ENCODE results near the gene C10orf90.

C10orf90 gene

GRCh38 chr10:126459878-126460481, 210.5 kb downstream of the C10orf90 start:
- DNase-seq, result peak; percentile 97

GRCh38 chr10:126459032-126459831, 211.3 kb downstream of the C10orf90 start:
- DNase-seq, result peak; percentile 86

- peak; percentile 74 for DNase-seq
These were observed 212.0 kb downstream of the C10orf90 start for GRCh38 chr10:126458466-126458865.

GRCh38 chr10:126456632-126457031, 213.9 kb downstream of the C10orf90 start:
- DNase-seq, result no peak

GRCh38 chr10:126455766-126456405, 214.6 kb downstream of the C10orf90 start:
- DNase-seq, result no peak

GRCh38 chr10:126455036-126455765, 215.3 kb downstream of the C10orf90 start:
- DNase-seq, result no peak

GRCh38 chr10:126454045-126454751, 216.3 kb downstream of the C10orf90 start:
- no peak for DNase-seq

- DNase-seq, result no peak
These were observed 218.2 kb downstream of the C10orf90 start for GRCh38 chr10:126452245-126452644.

- no peak for DNase-seq
These were observed 222.4 kb downstream of the C10orf90 start for GRCh38 chr10:126448091-126448490.

GRCh38 chr10:126439942-126440341, 230.6 kb downstream of the C10orf90 start:
- DNase-seq, result no peak

GRCh38 chr10:126438407-126438783, 232.1 kb downstream of the C10orf90 start:
- DNase-seq, result no peak

- DNase-seq, result no peak
These were observed 232.7 kb downstream of the C10orf90 start for GRCh38 chr10:126437635-126438406.

GRCh38 chr10:126434235-126434634, 236.3 kb downstream of the C10orf90 start:
- no peak for DNase-seq

- DNase-seq, result no peak
These were observed 237.1 kb downstream of the C10orf90 start for GRCh38 chr10:126433351-126433750.

GRCh38 chr10:126432507-126432906, 238.0 kb downstream of the C10orf90 start:
- DNase-seq, result no peak

GRCh38 chr10:126431816-126432215, 238.7 kb downstream of the C10orf90 start:
- no peak for DNase-seq

- no peak for DNase-seq
These were observed 240.0 kb downstream of the C10orf90 start for GRCh38 chr10:126430512-126430911.

GRCh38 chr10:126429275-126429674, 241.2 kb downstream of the C10orf90 start:
- DNase-seq, result no peak

GRCh38 chr10:126425489-126426065, 244.9 kb downstream of the C10orf90 start:
- no peak for DNase-seq

- no peak for DNase-seq
These were observed 245.5 kb downstream of the C10orf90 start for GRCh38 chr10:126425032-126425431.
